Fibroblast of villous mesenchyme (primary cell): ENCODE results near the gene BMP10. TPM values are rescaled to one million over a fixed set of nuclear protein-coding genes. Genes with fewer than 3 reads are reported as not detected.

Experiments
- DNase-seq: peaks from one replicate; pipeline ENCODE4 v3.0.0-alpha.2; 2010; ENCODE audit warnings: low read depth
- H3K4me3 ChIP-seq: 2 replicates; pipeline ENCODE4 v1.5.1; 2011; ENCODE audit warnings: low read depth, mild to moderate bottlenecking, low read length
- CTCF ChIP-seq: IDR thresholded peaks from 2 replicates; pipeline ENCODE4 v1.5.1; 2012; ENCODE audit warnings: low read depth, mild to moderate bottlenecking, low read length; ENCODE audit not compliant: insufficient read depth
- total RNA-seq: library from RNA; depleted of rRNA; stranded (reverse); fragments of >200 nt; gene quantifications from 2 replicates; pipeline ENCODE4 v1.2.3, GENCODE V29; 2012

BMP10 gene
- total RNA-seq, 1 donor: not detected

DNA sequence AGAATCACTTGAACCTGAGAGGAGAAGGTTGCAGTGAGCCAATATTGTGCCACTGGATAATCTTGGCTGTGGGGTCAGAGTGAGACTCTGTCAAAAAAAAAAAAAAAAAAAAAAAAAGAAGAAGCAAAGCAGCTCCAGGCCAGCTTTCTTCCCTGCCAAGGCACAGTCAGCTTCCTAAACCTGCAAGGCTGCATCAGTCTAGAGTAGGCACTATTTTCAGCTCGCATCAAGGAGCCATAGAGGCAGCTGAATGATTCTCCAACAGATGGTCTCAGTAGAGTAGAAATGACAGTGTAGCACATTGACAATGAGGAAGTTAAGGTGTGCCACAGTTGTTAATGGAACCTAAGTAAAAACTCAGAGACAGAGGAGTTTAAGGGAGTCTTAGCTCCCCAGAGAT is 35.6 kb downstream of the BMP10 start:
- H3K4me3 ChIP-seq: no peak overlapping the region
- TF ChIP-seq CTCF: no peak
- no peak for DNase-seq

GRCh38 chr2:68834737-68835376 is 36.3 kb downstream of the BMP10 start:
- TF ChIP-seq CTCF: no peak
- H3K4me3 ChIP-seq: no peak overlapping the region
- DNase-seq: no peak

DNA sequence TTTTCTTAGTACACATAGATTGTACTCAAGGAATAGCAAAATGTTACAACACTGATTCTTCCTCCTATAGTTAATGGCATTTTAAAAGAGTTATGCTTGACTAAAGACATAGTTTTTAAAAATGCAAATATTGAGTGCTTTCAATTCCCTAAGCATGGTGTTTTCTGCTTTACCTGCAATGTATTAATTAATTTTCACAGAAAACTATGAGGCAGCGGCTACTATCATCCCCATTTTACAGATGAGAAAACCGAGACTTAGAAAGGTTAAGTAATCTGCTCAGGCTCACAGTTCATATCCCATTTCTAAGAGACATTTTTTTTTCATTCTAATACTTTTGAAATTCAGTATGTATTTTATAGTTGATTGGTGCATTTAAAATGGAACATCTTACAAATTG is 38.0 kb downstream of the BMP10 start:
- no peak for DNase-seq
- TF ChIP-seq CTCF: no peak
- no peak overlapping the region for H3K4me3 ChIP-seq

DNA sequence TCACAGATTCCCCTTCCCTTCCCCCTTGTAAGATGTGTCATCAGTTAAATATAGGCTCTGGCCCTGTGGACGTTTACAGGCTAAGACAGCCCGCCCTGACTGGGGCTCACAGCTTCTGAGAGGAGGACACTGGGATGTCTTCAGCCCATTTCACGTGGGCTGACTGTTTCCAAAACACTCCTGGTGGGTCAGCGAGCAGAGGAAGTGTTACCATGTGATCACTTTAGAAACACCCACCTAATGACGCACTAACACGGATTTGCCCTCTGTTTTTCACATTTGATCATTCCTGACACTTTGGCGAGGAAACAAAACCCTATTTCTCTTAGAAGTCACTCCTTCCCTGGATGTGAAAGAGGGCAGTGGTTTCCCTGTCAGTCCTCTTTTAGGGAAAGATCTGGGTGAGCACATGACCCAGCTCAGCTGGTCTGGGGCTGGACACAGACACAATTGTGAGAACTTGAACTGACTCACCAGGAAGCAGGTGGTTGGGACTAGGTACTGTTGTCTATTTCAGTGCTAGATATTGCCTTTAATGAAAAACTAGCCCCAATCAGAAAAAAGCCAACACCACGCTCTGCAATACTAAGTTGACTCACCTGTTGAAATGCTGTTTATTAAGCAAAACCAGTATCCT is 38.8 kb downstream of the BMP10 start:
- peak; percentile 82 for DNase-seq
- no peak for TF ChIP-seq CTCF

DNA sequence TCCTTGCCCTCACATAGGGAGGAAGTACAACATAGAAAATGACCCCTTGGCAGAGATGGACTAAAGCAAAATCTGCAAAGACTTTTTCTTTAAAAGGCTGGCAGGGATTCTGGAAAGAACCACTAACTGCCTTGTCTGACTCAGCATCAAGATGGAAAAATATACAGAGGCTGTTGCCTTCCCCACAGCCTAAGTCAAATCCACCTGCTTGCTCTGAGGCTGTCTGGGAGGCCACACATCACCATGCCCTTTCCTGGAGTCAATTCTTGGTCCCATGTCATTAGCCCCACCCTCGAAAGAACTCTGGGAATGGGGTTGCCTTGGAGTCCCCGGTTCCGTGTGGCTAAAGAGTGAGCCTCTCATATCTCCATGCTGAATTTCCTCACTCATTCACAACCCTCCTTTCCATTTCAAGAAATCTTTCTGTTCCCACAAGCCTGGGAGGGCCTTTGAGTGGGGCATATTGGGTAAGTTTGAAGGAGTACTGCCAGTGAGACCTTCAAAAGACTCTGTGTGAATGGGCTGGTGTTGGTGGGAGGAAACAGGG is 39.4 kb downstream of the BMP10 start:
- TF ChIP-seq CTCF: no peak
- peak; percentile 44 for DNase-seq
- no peak overlapping the region for H3K4me3 ChIP-seq

More for the DNA sequence above, 38.8 kb downstream of the BMP10 start:
- no peak overlapping the region for H3K4me3 ChIP-seq

GRCh38 chr2:68829749-68830148 is 41.4 kb downstream of the BMP10 start:
- DNase-seq: no peak
- TF ChIP-seq CTCF: no peak
- H3K4me3 ChIP-seq: no peak overlapping the region
